Smooth muscle cell (in vitro differentiated cells): ENCODE measurements around the gene SPIB. TPM values are rescaled to one million over a fixed set of nuclear protein-coding genes. Genes with fewer than 3 reads are reported as not detected.

Experiments
- DNase-seq: peaks from one replicate; lab custom pipeline; 2025; ENCODE audit not compliant: unreplicated experiment; lab: John Stamatoyannopoulos, UW
- H2AFZ ChIP-seq: fragments of 200-600 bp; sonication (generic); 2 replicates; pipeline ENCODE4 v1.6.0; 2016; ENCODE audit warnings: antibody characterized with exemption, low read depth, mild to moderate bottlenecking
- H3F3A ChIP-seq: fragments of 200-600 bp; sonication (generic); 2 replicates; pipeline ENCODE4 v1.6.0; 2017; ENCODE audit warnings: antibody characterized with exemption, low read depth
- H3K27ac ChIP-seq: fragments of 200-600 bp; sonication (generic); 2 replicates; pipeline ENCODE4 v1.5.1; 2016; ENCODE audit warnings: low read depth, mild to moderate bottlenecking
- H3K27me3 ChIP-seq: fragments of 200-600 bp; sonication (generic); 2 replicates; pipeline ENCODE4 v1.6.1; 2016; ENCODE audit warnings: low read depth, mild to moderate bottlenecking
- H3K36me3 ChIP-seq: fragments of 200-600 bp; sonication (generic); 2 replicates; pipeline ENCODE4 v1.5.1; 2016; ENCODE audit warnings: low read depth
- H3K4me1 ChIP-seq: fragments of 200-600 bp; sonication (generic); 2 replicates; pipeline ENCODE4 v1.5.1; 2016; ENCODE audit warnings: low read depth
- H3K4me2 ChIP-seq: fragments of 200-600 bp; sonication (generic); 2 replicates; pipeline ENCODE4 v1.6.0; 2016; ENCODE audit warnings: mild to moderate bottlenecking
- H3K4me3 ChIP-seq: fragments of 200-600 bp; sonication (generic); 2 replicates; pipeline ENCODE4 v1.5.1; 2016; ENCODE audit warnings: mild to moderate bottlenecking
- H3K79me2 ChIP-seq: fragments of 200-600 bp; sonication (generic); 2 replicates; pipeline ENCODE4 v1.6.0; 2016; ENCODE audit warnings: low read depth, mild to moderate bottlenecking
- H3K9ac ChIP-seq: fragments of 200-600 bp; sonication (generic); 2 replicates; pipeline ENCODE4 v1.6.0; 2016; ENCODE audit warnings: low read depth
- H3K9me3 ChIP-seq: fragments of 200-600 bp; sonication (generic); replicated peaks from 2 replicates; pipeline ENCODE4 v1.5.1; 2016; ENCODE audit warnings: low read depth
- H4K20me1 ChIP-seq: fragments of 200-600 bp; sonication (generic); 2 replicates; pipeline ENCODE4 v1.6.0; 2016; ENCODE audit warnings: low read depth
- CTCF ChIP-seq: fragments of 200-600 bp; sonication (generic); IDR thresholded peaks from 2 replicates; pipeline ENCODE4 v1.5.1; 2017; ENCODE audit warnings: borderline replicate concordance, mild to moderate bottlenecking, antibody characterized with exemption; ENCODE audit not compliant: insufficient read depth, poor library complexity, severe bottlenecking
- WGBS: methylation state at CpG from one replicate; pipeline ENCODE4 v1.1.7; 2016; ENCODE audit warnings: low lambda C conversion rate; 5-methylcytosine and 5-hydroxymethylcytosine counted together
- polyA plus RNA-seq: library from polyadenylated mRNA; unstranded; fragments of >200 nt; fragmentation: Nextera tagmentation; extraction: Ambion mirVana; gene quantifications from 2 replicates; pipeline ENCODE4 v1.2.1, GENCODE V29; 2016
- total RNA-seq: library from RNA; depleted of rRNA; stranded (reverse); fragments of >200 nt; gene quantifications from 2 replicates; pipeline ENCODE4 v1.2.3, GENCODE V29; 2014

SPIB gene
- total and polyA plus RNA-seq, 2 experiments from 2014 or later: not detected

GRCh38 chr19:50392759-50393158, 26.0 kb upstream of the SPIB start:
- H3K4me2 ChIP-seq: no peak overlapping the region
- no peak overlapping the region for H2AFZ ChIP-seq
- no peaks in the 10 kb centered on the region for H3K4me1 ChIP-seq
- DNase-seq: no peak
- 98% methylated on average over 5 of the region's 5 CpGs for WGBS
- H3K9ac ChIP-seq: no peak overlapping the region
- H3K27me3 ChIP-seq: no peaks in the 10 kb centered on the region
- no peak for TF ChIP-seq CTCF
- no peak overlapping the region for H3K27ac ChIP-seq
- peaks cover 25% of the 10 kb centered on the region for H3K79me2 ChIP-seq
- no peak overlapping the region for H3K4me3 ChIP-seq
- no peaks in the 10 kb centered on the region for H4K20me1 ChIP-seq
- no peaks in the 10 kb centered on the region for H3K9me3 ChIP-seq
- H3F3A ChIP-seq: no peaks in the 10 kb centered on the region
- no peaks in the 10 kb centered on the region for H3K36me3 ChIP-seq

- no peaks in the 10 kb centered on the region for H4K20me1 ChIP-seq
- no peaks in the 10 kb centered on the region for H3K4me1 ChIP-seq
- peaks cover 22% of the 10 kb centered on the region for H3K79me2 ChIP-seq
Measured at GRCh38 chr19:50393589-50393988, 25.1 kb upstream of the SPIB start.

GRCh38 chr19:50394017-50394416, 24.7 kb upstream of the SPIB start:
- H3K36me3 ChIP-seq: no peaks in the 10 kb centered on the region
- H3F3A ChIP-seq: no peaks in the 10 kb centered on the region
- H2AFZ ChIP-seq: no peak overlapping the region
- H3K4me2 ChIP-seq: no peak overlapping the region
- H3K27ac ChIP-seq: no peak overlapping the region
- no peak for DNase-seq
- H4K20me1 ChIP-seq: no peaks in the 10 kb centered on the region
- H3K4me1 ChIP-seq: no peaks in the 10 kb centered on the region
- no peak for TF ChIP-seq CTCF
- WGBS: 97% methylated on average over 9 of the region's 9 CpGs
- H3K27me3 ChIP-seq: no peaks in the 10 kb centered on the region
- H3K9ac ChIP-seq: no peak overlapping the region
- H3K4me3 ChIP-seq: no peak overlapping the region
- peaks cover 18% of the 10 kb centered on the region for H3K79me2 ChIP-seq
- H3K9me3 ChIP-seq: no peaks in the 10 kb centered on the region

More at GRCh38 chr19:50393589-50393988, 25.1 kb upstream of the SPIB start:
- no peak overlapping the region for H3K27ac ChIP-seq
- no peaks in the 10 kb centered on the region for H3K27me3 ChIP-seq
- no peak for DNase-seq
- no peaks in the 10 kb centered on the region for H3F3A ChIP-seq
- H3K9ac ChIP-seq: no peak overlapping the region
- H2AFZ ChIP-seq: no peak overlapping the region
- 96% methylated on average over 4 of the region's 4 CpGs for WGBS
- no peak overlapping the region for H3K4me2 ChIP-seq
- no peak for TF ChIP-seq CTCF
- no peaks in the 10 kb centered on the region for H3K9me3 ChIP-seq
- H3K36me3 ChIP-seq: no peaks in the 10 kb centered on the region
- no peak overlapping the region for H3K4me3 ChIP-seq

- Histone ChIP-seq H3K4me1 (no peaks in the 10 kb centered on the region), H3K27me3 (no peaks in the 10 kb centered on the region), H3K27ac (no peak overlapping the region), H3K9me3 (no peaks in the 10 kb centered on the region), H3F3A (no peaks in the 10 kb centered on the region), H4K20me1 (no peaks in the 10 kb centered on the region), H2AFZ (no peak overlapping the region), H3K36me3 (no peaks in the 10 kb centered on the region), H3K79me2 (peaks cover 4% of the 10 kb centered on the region), H3K4me3 (no peak overlapping the region), H3K4me2 (no peak overlapping the region), H3K9ac (no peak overlapping the region)
- TF ChIP-seq CTCF: no peak
- DNase-seq: no peak
- WGBS: 93% methylated on average over 13 of the region's 13 CpGs
Measured at GRCh38 chr19:50398675-50399367, 19.9 kb upstream of the SPIB start.
